ENCODE measurements around the gene TDRD1. TPM values are rescaled to one million over a fixed set of nuclear protein-coding genes. Genes with fewer than 3 reads are reported as not detected.
"Not testable (repeated sequence)": the region's sequence is repeated elsewhere in the genome, so short reads cannot be mapped to it uniquely, and the experiment has no call there.

The TDRD1 gene
- total and polyA plus RNA-seq, 7 donors = under 0.01 to 0.28 (median 0.17) TPM; not detected in 3

- Histone ChIP-seq H3K4me1 (peaks cover 0 to 15% (median 10%) of the 10 kb centered on the region in 4 donors), H3K36me3 (peaks cover 0 to 43% (median 15%) of the 10 kb centered on the region in 4 donors), H3K27me3 (no peaks in the 10 kb centered on the region), H3K27ac (no peak overlapping the region), H3K9me3 (no peaks in the 10 kb centered on the region), H3K4me3 (no peak overlapping the region)
- DNase-seq = no peak
- WGBS, 2 donors = 94 to 95% methylated on average over 1 of the region's 1 CpG
- intact Hi-C loops (cut with DNase I) = no loop called here
- no peak for TF ChIP-seq POLR2AphosphoS5 (IDR thresholded peaks at IDR 0.05)
- no peak for TF ChIP-seq EP300 (IDR thresholded peaks at IDR 0.05)
- TF ChIP-seq, protein P1, sequence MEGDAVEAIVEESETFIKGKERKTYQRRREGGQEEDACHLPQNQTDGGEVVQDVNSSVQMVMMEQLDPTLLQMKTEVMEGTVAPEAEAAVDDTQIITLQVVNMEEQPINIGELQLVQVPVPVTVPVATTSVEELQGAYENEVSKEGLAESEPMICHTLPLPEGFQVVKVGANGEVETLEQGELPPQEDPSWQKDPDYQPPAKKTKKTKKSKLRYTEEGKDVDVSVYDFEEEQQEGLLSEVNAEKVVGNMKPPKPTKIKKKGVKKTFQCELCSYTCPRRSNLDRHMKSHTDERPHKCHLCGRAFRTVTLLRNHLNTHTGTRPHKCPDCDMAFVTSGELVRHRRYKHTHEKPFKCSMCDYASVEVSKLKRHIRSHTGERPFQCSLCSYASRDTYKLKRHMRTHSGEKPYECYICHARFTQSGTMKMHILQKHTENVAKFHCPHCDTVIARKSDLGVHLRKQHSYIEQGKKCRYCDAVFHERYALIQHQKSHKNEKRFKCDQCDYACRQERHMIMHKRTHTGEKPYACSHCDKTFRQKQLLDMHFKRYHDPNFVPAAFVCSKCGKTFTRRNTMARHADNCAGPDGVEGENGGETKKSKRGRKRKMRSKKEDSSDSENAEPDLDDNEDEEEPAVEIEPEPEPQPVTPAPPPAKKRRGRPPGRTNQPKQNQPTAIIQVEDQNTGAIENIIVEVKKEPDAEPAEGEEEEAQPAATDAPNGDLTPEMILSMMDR (IDR thresholded peaks at IDR 0.05) = no peak
- TF ChIP-seq POLR2A (IDR thresholded peaks at IDR 0.05) = no peak
Observed at GRCh38 chr10:114140036-114140435, 39.1 kb upstream of the TDRD1 start.

DNA sequence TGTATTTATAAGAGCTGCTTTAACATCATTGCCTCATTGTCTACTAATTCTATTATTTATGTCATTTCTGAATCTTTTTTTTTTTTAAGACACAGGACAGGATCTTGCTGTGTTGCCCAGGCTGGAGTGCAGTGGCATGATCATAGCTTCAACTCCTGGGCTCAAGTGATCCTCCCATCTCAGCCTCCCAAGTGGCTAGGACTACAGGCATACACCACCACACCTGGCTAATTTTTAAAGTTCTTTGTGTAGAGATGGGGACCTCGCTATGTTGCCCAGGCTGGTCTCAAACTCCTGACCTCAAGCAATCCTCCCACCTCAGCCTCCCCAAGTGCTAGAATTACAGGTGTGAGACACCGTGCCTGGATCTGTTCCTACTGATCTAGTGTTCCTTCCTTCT is 38.3 kb upstream of the TDRD1 start:
- H3K27ac ChIP-seq; H3K9me3 ChIP-seq; H3K27me3 ChIP-seq; H3K4me3 ChIP-seq; intact Hi-C loops (cut with DNase I); DNase-seq: not testable (repeated sequence)
- H3K36me3 ChIP-seq = peaks cover 0 to 41% (median 13%) of the 10 kb centered on the region in 4 donors
- 96 to 98% methylated on average over 2 of the region's 2 CpGs for WGBS, 2 donors
- peaks cover 0 to 15% (median 10%) of the 10 kb centered on the region in 4 donors for H3K4me1 ChIP-seq

DNA sequence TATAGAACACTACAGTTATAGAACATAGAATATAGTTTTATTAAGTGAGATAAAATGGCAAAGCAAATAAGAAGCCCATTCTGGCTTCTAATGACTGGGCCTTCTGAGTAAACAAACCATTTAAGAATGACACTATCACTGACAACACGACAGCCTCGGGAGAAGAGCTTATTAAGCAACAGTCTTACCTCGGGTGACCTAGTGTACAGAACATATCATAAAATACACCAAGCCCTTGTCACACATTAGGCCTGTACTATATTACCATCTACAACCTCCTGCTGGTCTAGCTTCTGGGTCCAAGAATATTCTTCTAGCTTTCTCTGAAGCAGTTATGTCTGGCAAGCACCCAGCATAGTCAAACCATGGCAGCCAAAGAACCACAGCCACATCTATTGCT is 37.1 kb upstream of the TDRD1 start:
- H3K9me3 ChIP-seq = no peaks in the 10 kb centered on the region
- H3K4me3 ChIP-seq = no peak overlapping the region
- H3K36me3 ChIP-seq = peaks cover 0 to 35% (median 4%) of the 10 kb centered on the region in 4 donors
- 16 to 64% methylated on average over 3 of the region's 3 CpGs for WGBS, 2 donors
- intact Hi-C loops (cut with DNase I) = no loop called here
- H3K27me3 ChIP-seq = no peaks in the 10 kb centered on the region
- H3K27ac ChIP-seq = no peak overlapping the region
- TF ChIP-seq POLR2A (IDR thresholded peaks at IDR 0.05) = no peak
- TF ChIP-seq EP300 (IDR thresholded peaks at IDR 0.05) = peak in 1 of 4 donors; percentile 55
- TF ChIP-seq, protein P1 (IDR thresholded peaks at IDR 0.05) = no peak
- peak in 2 of 4 donors; percentile 36 to 65 for TF ChIP-seq POLR2AphosphoS5 (IDR thresholded peaks at IDR 0.05)
- peaks cover 0 to 15% (median 10%) of the 10 kb centered on the region in 4 donors for H3K4me1 ChIP-seq
- DNase-seq = no peak

GRCh38 chr10:114143160-114143559 is 36.0 kb upstream of the TDRD1 start:
- H3K27ac ChIP-seq = no peak overlapping the region
- H3K4me3 ChIP-seq = no peak overlapping the region
- peaks cover 0 to 15% (median 10%) of the 10 kb centered on the region in 4 donors for H3K4me1 ChIP-seq
- TF ChIP-seq POLR2AphosphoS5 (IDR thresholded peaks at IDR 0.05) (no peak), EP300 (IDR thresholded peaks at IDR 0.05) (no peak), POLR2A (IDR thresholded peaks at IDR 0.05) (no peak)
- TF ChIP-seq, protein P1 (IDR thresholded peaks at IDR 0.05) = no peak
- no peaks in the 10 kb centered on the region for H3K27me3 ChIP-seq
- intact Hi-C loops (cut with DNase I) = no loop called here
- peaks cover 0 to 38% (median 4%) of the 10 kb centered on the region in 4 donors for H3K36me3 ChIP-seq
- no peaks in the 10 kb centered on the region for H3K9me3 ChIP-seq
- WGBS, 2 donors = 96 to 98% methylated on average over 1 of the region's 1 CpG
- no peak for DNase-seq

DNA sequence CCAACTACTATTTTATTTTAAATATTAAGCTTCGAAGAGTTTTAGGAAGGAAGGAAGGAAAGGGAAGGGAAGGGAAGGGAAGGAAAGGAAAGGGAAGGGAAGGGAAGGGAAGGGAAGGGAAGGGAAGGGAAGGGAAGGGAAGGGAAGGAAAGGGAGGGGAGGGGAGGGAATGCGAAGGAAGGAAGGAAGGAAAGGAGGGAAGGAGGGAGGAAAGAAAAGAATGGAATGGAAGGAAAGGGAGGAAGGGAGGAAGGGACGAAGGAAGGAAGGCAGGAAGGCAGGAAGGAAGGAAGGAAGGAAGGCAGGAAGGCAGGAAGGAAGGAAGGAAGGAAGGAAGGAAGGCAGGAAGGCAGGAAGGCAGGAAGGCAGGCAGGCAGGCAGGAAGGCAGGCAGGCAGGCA is 29.7 kb upstream of the TDRD1 start:
- H3K4me3 ChIP-seq; intact Hi-C loops (cut with DNase I): not testable (repeated sequence)
- 82 to 91% methylated on average over 3 of the region's 3 CpGs for WGBS, 2 donors

DNA sequence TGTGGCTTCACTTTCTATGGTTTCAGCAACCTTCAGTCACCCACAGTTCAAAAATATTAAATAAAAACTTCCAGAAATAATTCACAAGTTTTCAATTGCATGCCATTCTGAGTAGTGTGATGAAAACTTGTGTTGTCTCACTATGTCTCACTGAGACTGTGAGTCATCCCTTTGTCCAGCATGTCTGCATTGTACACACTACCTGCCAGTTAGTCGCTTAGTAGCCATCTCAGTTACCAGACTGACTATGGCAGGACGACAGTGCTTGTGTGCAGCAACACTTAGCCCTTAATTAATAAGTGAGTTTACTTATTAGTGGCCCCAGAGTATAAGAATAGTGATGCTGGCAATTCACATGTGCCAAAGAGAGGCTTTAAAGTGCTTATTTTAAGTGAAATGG is 27.7 kb upstream of the TDRD1 start:
- H3K36me3 ChIP-seq = peaks cover 8 to 72% (median 13%) of the 10 kb centered on the region in 4 donors

More for the DNA sequence above, 29.7 kb upstream of the TDRD1 start:
- not testable (repeated sequence) for H3K4me1 ChIP-seq, H3K27ac ChIP-seq, H3K27me3 ChIP-seq, DNase-seq, H3K9me3 ChIP-seq
- H3K36me3 ChIP-seq = peaks cover 5 to 61% (median 11%) of the 10 kb centered on the region in 4 donors

More for the DNA sequence above, 27.7 kb upstream of the TDRD1 start:
- H3K27ac ChIP-seq = no peak overlapping the region
- H3K4me3 ChIP-seq = no peak overlapping the region
- no peak for TF ChIP-seq POLR2A (IDR thresholded peaks at IDR 0.05)
- TF ChIP-seq POLR2AphosphoS5 (IDR thresholded peaks at IDR 0.05) = no peak
- TF ChIP-seq EP300 (IDR thresholded peaks at IDR 0.05) = no peak
- TF ChIP-seq, protein P1 (IDR thresholded peaks at IDR 0.05) = no peak
- H3K9me3 ChIP-seq = no peaks in the 10 kb centered on the region
- DNase-seq = no peak
- no peaks in the 10 kb centered on the region for H3K4me1 ChIP-seq
- intact Hi-C loops (cut with DNase I) = no loop called here
- H3K27me3 ChIP-seq = no peaks in the 10 kb centered on the region
- WGBS, 2 donors = 94 to 97% methylated on average over 2 of the region's 2 CpGs

Measured in sigmoid colon (tissue), 7 donors.